ENCODE data around the gene ETFDH.

ETFDH gene

DNA sequence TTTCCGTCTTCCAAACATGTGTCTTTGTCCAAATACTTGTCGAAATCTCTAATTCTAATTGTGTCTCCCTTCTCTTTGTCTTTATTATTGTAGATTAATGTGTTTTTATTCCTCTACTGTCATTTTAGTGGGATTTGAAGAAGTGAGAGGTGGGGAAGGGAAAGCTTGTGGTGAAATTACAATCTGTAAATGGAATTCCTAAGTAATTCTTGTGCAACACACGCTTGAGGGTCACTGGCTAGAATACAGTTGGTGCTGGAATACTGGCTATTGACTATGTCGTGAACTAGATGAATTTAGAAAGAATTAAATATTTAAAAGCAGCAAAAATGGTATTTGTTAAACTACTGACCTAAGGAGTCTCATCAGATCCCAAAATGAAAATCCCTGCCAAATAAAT is 86.0 kb downstream of the ETFDH start:
- no peak for DNase-seq (ENCODE audit: low spot score in 2 of 2)
- Mint-ChIP-seq H3K36me3 (no peaks in the 10 kb centered on the region), H3K4me3 (no peak overlapping the region), H3K27ac (no peak overlapping the region), H3K4me1 (peaks cover 15% of the 10 kb centered on the region), H3K9me3 (no peaks in the 10 kb centered on the region)
- ATAC-seq, result no peak

DNA sequence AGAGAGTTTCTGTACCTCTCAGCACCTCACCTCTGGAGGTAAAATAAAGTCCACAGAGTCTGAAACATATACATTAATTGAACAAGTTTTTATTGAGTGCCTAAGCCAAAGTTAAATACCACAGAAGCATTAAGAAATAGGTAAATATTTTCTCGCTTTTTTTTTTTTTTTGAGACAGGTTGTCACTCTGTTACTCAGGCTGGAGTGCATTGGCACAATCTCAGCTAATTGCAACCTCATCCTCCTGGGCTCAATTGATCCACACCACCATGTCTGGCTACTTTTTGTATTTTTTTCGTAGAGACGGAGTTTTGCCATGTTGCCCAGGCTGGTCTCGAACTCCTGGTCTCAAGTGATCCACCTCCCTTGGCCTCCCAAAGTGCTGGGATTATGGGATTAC is 86.6 kb downstream of the ETFDH start:
- DNase-seq (ENCODE audit: low spot score in 2 of 2) (no peak), ATAC-seq (no peak)
- H3K4me1 Mint-ChIP-seq, result peaks cover 15% of the 10 kb centered on the region
- H3K27ac Mint-ChIP-seq, result no peak overlapping the region
- no peaks in the 10 kb centered on the region for H3K9me3 Mint-ChIP-seq
- no peaks in the 10 kb centered on the region for H3K36me3 Mint-ChIP-seq
- no peak overlapping the region for H3K4me3 Mint-ChIP-seq
